LNCaP clone FGC (cell line): ENCODE results near the gene ARSA.

ENCODE experiments used
- DNase-seq: peaks from one replicate; pipeline ENCODE4 v3.0.0-alpha.2; 2011; ENCODE audit warnings: low read depth
- H3K4me3 ChIP-seq: 2 replicates; pipeline ENCODE4 v1.5.1; 2011; ENCODE audit warnings: mild to moderate bottlenecking, low read depth, low read length, control low read depth
- TF ChIP-seq, protein P1 (sequence below): IDR thresholded peaks from 2 replicates; pipeline ENCODE4 v1.5.1; 2012; ENCODE audit warnings: mild to moderate bottlenecking; ENCODE audit not compliant: control insufficient read depth, insufficient read depth; ENCODE audit errors: extremely low read depth

ARSA gene

DNA sequence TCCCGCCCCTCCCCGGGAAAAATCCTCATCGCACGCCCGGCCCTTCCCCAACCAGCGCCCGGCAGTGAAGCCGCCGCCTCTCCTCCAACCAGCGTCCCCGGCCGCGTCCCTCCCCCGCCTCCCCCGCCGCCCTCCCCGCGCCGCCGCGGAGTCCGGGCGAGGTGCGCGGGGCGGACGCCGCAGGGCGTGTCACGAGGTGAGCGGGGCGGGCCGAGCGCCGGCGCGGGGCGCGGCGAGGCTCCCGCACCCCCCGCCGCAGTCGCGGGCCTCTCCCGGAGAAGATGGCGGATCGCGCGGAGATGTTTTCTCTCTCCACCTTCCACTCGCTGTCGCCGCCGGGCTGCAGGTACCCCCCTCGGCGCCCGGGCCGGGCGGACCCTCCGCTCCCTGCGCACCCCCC, 27.4 kb downstream of the ARSA start, which contains the start of gene MAPK8IP2:
TSS of gene MAPK8IP2 (plus strand) at position 256 of the 400 bp plus-strand sequence. CDS start at position 282, 26 bp downstream.
- DNase-seq, result no peak
- TF ChIP-seq, protein P1, sequence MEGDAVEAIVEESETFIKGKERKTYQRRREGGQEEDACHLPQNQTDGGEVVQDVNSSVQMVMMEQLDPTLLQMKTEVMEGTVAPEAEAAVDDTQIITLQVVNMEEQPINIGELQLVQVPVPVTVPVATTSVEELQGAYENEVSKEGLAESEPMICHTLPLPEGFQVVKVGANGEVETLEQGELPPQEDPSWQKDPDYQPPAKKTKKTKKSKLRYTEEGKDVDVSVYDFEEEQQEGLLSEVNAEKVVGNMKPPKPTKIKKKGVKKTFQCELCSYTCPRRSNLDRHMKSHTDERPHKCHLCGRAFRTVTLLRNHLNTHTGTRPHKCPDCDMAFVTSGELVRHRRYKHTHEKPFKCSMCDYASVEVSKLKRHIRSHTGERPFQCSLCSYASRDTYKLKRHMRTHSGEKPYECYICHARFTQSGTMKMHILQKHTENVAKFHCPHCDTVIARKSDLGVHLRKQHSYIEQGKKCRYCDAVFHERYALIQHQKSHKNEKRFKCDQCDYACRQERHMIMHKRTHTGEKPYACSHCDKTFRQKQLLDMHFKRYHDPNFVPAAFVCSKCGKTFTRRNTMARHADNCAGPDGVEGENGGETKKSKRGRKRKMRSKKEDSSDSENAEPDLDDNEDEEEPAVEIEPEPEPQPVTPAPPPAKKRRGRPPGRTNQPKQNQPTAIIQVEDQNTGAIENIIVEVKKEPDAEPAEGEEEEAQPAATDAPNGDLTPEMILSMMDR, result no peak
- H3K4me3 ChIP-seq, result peak within 1 kb of the TSS; percentile 57

DNA sequence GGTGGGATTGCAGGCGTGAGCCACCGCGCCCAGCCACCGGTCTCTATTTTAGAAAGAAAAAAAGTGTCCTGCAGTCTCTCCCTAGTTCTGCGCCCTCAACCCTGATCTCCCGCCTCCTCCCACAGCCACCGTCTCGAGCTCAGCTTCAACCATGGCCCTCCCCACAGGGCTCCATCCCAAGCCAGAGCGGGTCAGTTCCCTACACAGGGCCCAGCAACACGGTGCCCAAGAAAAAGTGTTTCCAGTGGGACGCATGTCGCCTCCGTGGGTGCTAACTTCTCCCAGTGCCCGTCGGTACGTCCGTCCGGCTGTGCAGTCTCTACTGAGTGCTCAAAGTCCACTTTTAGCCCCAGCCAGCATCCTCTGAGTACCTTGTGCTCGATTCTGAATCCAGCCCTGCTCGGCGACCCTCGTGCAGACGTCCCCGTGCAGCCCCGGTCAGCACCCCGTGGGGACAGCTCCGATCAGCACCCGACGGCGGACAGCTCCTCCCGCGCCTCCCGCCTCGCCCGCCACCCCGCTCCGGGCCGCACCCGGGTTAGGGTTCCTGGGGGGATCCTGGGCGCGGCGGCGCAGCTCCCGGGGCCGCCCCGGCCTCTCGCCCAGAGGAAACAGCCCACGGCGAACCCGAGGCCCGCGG, 28.0 kb downstream of the ARSA start:
- H3K4me3 ChIP-seq, result peak overlapping the region; percentile 29
- TF ChIP-seq, protein P1, result no peak
- DNase-seq, result no peak

DNA sequence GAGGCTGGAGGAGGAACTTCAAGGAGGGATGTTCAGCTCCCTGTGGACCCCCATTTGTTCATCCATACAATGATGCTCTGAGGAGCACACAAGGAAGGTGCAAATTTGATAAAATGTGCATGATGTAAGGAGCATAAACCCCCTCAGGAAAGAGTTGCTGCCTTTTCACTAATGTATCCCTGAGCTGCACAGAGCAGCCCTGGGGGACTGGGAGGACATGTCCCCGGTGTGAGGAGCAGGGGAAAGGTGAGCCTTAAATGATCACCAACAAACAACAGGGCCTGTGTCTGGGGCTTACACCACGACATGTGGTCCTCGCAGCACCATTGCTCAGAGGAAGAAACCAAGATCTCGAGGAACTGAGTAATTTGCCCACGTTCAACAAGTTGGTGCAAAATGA, 30.9 kb downstream of the ARSA start:
- H3K4me3 ChIP-seq, result no peak overlapping the region
- TF ChIP-seq, protein P1, result no peak
- DNase-seq, result no peak

DNA sequence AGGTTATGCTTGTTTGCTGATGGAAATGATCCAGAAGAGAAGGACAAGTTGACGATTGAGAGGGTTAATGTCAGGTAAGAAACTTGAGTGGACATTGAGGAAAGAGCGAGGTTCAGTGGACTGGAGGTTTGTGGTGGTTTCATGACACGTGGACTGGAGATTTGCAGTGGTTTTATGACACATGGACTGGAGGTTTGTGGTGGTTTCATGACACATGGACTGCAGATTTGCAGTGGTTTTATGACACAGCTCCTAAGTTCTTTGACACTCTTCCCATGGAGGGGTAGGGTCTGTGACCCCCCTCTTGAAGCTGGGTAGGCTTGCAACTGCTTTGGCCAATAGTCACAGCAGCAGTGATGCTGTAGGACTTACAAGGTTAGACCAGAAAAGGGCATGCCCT, 32.8 kb downstream of the ARSA start:
- DNase-seq, result no peak
- no peak overlapping the region for H3K4me3 ChIP-seq
- TF ChIP-seq, protein P1, result no peak

DNA sequence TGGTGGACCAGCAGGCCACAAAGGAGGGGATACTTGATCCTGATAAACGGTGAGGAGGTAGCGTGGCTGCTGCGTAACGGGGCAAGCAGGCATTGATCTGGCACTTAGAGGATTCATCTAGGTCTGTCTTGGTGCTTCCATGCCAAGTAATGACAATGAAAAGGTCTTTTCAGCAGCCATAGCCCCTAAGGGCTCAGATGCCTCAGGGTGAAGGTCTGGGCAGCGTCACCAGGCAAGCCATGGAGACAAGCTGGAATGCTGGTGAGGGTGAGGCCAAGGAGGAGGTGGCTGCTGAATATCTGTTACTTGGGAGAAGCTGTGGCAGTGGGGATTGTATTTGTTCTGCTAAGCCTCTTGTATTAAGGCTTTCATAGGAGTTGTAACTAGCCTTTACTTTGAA, 40.5 kb downstream of the ARSA start:
- TF ChIP-seq, protein P1, result no peak
- no peak overlapping the region for H3K4me3 ChIP-seq
- DNase-seq, result no peak

DNA sequence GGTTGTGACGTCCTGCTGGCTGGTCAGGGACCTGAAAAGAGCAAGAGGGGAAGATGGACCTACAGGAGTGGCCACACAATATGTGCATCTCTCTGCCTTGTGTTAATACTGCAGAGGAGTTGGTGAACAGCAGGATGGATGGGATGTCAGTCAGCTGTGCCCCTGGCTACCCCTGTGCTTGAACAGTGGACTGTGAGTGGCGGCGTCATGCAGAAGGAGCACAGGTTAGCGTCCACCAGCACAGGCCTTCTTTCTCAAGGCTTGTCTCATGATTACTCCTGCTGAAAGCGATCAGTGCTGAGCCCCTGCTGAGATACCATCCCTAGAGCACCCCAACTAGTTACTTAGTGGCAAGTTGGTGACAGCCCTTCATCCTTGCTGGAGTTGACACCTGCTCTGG, 41.5 kb downstream of the ARSA start:
- TF ChIP-seq, protein P1, result no peak
- no peak for DNase-seq
- no peak overlapping the region for H3K4me3 ChIP-seq

DNA sequence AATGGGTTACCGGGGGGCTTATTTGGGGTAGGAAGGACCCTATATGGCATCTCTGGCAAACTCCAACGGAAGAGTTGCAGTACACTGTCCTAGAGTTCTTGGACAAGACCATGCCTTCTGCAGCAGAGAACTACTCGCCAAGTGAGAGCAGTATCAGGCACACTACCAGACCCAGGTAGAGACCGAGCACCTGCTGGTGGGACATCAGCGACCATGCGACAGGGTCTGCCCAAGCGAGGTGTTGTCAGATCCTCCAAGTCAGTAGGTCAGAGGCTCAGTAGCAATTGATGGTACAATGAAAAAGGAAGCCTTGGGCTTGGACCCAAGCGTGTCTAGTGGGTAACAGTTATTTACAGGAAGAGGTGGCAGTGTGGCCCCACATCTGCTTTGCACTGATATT, 42.2 kb downstream of the ARSA start:
- no peak for DNase-seq
- H3K4me3 ChIP-seq, result no peak overlapping the region
- TF ChIP-seq, protein P1, result no peak
